Neutrophil (primary cell): ENCODE measurements around the gene CEP120.
"Not testable (repeated sequence)": the region's sequence is repeated elsewhere in the genome, so short reads cannot be mapped to it uniquely, and the experiment has no call there.

ENCODE experiments used
- H3K27ac ChIP-seq: fragments of 200-600 bp; sonication (generic); 2 replicates; pipeline ENCODE4 v1.5.1; 2016; ENCODE audit warnings: mild to moderate bottlenecking, moderate library complexity
- H3K27me3 ChIP-seq: fragments of 200-600 bp; sonication (generic); 2 replicates; pipeline ENCODE4 v1.6.0; 2016; ENCODE audit warnings: mild to moderate bottlenecking
- H3K36me3 ChIP-seq: fragments of 200-600 bp; sonication (generic); 2 replicates; pipeline ENCODE4 v1.5.1; 2017
- H3K4me1 ChIP-seq, 2 experiments: fragments of 200-600 bp in 1 of 2; sonication (generic) in 1 of 2; 1 replicate in 1 of 2; 2 replicates in 1 of 2; pipeline versions ENCODE4 v1.5.1 to v1.6.1; 2013 to 2016; ENCODE audit warnings: low read depth in 1 of 2, low read length in 1 of 2, mild to moderate bottlenecking in 1 of 2, moderate library complexity in 1 of 2; ENCODE audit not compliant: control insufficient read depth in 1 of 2, insufficient read depth in 1 of 2
- H3K4me3 ChIP-seq, 2 experiments: fragments of 200-600 bp in 1 of 2; sonication (generic) in 1 of 2; 1 replicate in 1 of 2; 2 replicates in 1 of 2; pipeline ENCODE4 v1.5.1; 2013 to 2016; ENCODE audit warnings: low read depth in 1 of 2, low read length in 1 of 2, mild to moderate bottlenecking in 1 of 2, moderate library complexity in 1 of 2
- H3K9me3 ChIP-seq: fragments of 200-600 bp; sonication (generic); 2 replicates; pipeline ENCODE4 v1.5.1; 2016
- TF ChIP-seq, protein P1 (sequence below): fragments of 200-600 bp; sonication (generic); IDR thresholded peaks from 2 replicates; pipeline ENCODE4 v1.5.1; 2016; ENCODE audit warnings: antibody characterized with exemption

The CEP120 gene

DNA sequence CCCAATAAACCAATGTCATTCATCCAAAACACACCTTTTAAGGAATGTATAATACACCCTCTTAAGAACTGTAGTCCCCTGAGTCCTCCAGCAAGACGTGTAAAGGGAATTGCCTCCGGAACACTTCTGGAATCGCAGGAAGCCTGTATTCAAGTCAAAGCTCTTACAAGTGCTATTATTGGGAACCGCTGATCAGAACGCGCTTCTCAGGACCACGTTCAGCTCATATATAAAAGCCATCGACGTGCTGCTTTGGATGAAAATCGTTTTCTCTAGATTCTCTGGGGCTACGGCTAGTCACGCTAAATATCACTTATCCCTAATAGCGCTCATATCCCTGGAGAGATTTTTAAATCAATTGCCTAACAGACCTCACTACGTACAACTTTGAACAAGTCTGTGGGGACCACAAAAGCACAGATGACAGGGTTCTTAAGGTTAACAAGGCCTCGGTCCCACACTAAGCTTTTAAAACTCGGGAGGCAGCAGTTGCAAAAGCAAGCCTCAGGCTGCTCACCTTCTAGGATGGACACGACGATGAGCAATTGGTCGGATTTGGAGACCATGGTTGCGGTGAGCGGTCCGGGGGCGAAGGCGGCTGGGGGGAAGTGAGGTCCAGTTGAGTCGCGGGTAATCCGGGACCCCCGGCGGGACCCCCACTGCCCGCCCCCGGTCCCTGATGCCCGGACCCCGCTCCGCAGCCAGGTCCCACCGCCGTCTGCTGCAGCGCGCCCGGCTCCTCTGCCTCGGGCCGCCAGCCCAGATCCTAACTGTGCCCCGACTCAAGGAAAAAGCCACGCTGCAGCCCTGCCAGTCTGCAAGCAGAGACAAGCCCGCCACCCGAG, 548 bp downstream of the CEP120 start:
- H3K4me3 ChIP-seq = peak overlapping the region; percentile 83 to 98
- H3K4me1 ChIP-seq = peaks cover 42 to 47% of the 10 kb centered on the region in 2 experiments

DNA sequence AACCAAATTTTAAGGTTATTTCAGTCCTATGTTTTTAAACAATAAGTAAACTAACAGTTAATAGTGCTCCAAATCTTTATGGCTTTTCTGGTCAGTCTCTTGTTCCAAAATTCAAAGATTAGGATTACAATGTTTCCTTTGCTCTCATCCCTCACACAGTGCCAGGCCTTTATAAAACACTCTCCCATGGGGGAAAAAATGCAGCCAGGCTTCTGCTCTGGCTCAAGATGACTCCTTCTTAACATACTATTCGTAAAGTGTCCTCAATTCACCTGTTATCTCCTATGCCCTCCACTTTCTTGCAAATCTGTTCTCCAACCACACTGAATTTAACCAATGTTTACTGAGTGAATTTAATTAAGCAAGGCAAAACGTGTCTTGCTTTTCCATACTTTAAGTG, 1.4 kb downstream of the CEP120 start:
- TF ChIP-seq, protein P1, sequence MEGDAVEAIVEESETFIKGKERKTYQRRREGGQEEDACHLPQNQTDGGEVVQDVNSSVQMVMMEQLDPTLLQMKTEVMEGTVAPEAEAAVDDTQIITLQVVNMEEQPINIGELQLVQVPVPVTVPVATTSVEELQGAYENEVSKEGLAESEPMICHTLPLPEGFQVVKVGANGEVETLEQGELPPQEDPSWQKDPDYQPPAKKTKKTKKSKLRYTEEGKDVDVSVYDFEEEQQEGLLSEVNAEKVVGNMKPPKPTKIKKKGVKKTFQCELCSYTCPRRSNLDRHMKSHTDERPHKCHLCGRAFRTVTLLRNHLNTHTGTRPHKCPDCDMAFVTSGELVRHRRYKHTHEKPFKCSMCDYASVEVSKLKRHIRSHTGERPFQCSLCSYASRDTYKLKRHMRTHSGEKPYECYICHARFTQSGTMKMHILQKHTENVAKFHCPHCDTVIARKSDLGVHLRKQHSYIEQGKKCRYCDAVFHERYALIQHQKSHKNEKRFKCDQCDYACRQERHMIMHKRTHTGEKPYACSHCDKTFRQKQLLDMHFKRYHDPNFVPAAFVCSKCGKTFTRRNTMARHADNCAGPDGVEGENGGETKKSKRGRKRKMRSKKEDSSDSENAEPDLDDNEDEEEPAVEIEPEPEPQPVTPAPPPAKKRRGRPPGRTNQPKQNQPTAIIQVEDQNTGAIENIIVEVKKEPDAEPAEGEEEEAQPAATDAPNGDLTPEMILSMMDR = no peak
- H3K4me1 ChIP-seq = peaks cover 42 to 47% of the 10 kb centered on the region in 2 experiments
- H3K36me3 ChIP-seq = peaks cover 10% of the 10 kb centered on the region
- no peaks in the 10 kb centered on the region for H3K9me3 ChIP-seq
- H3K27me3 ChIP-seq = no peaks in the 10 kb centered on the region
- no peak overlapping the region for H3K27ac ChIP-seq
- H3K4me3 ChIP-seq = peak overlapping the region; percentile 83 to 98

More for the DNA sequence above, 548 bp downstream of the CEP120 start:
- H3K27ac ChIP-seq = peak overlapping the region; percentile 86
- TF ChIP-seq, protein P1 = no peak
- H3K27me3 ChIP-seq = no peaks in the 10 kb centered on the region
- no peaks in the 10 kb centered on the region for H3K9me3 ChIP-seq
- peaks cover 6% of the 10 kb centered on the region for H3K36me3 ChIP-seq

DNA sequence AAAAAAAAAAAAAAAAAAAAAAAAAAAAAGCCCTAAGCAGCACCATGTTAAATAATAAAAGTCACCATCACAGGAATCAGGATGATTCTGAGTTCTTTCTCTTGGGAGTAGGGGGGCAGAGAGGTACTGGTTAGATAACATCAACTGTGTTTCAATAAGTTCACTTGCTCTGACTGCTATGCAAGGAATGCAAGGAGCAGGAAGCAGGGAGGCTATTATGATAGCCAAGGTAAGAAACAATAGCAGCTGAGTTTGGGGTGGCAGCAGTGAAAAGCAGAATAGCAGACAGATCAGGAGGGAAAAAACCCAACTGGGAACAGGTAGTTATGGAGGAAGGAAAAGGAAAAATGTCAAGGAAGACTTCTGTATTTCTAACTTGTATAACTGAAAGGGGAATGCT, 8.2 kb downstream of the CEP120 start:
- no peaks in the 10 kb centered on the region for H3K27me3 ChIP-seq
- H3K4me3 ChIP-seq = no peak overlapping the region
- H3K27ac ChIP-seq = no peak overlapping the region
- peaks cover 57% of the 10 kb centered on the region for H3K36me3 ChIP-seq
- TF ChIP-seq, protein P1 = no peak
- no peaks in the 10 kb centered on the region for H3K4me1 ChIP-seq
- H3K9me3 ChIP-seq = no peaks in the 10 kb centered on the region

DNA sequence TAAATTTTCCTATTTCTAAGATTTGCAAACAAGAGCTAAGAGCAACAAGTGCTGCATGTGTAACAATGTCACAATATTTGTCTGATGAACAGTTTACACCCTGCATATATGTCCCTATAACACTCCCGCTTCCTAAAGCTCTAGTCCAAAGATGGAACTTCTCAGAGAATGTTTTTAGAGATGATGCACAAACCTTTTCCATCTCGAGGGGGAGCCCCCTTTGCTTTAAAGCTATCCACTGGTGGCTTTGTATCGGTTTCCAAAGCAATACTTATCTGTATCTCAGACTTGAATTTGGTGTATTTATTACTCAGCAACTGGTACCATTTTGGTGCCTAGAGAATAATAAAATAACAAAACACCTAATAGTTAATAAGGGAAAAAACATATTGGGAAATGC, 11.0 kb downstream of the CEP120 start:
- Histone ChIP-seq H3K4me1 (no peaks in the 10 kb centered on the region), H3K36me3 (peaks cover 50% of the 10 kb centered on the region), H3K27ac (no peak overlapping the region), H3K4me3 (no peak overlapping the region), H3K9me3 (no peaks in the 10 kb centered on the region), H3K27me3 (no peaks in the 10 kb centered on the region)
- TF ChIP-seq, protein P1 = no peak

DNA sequence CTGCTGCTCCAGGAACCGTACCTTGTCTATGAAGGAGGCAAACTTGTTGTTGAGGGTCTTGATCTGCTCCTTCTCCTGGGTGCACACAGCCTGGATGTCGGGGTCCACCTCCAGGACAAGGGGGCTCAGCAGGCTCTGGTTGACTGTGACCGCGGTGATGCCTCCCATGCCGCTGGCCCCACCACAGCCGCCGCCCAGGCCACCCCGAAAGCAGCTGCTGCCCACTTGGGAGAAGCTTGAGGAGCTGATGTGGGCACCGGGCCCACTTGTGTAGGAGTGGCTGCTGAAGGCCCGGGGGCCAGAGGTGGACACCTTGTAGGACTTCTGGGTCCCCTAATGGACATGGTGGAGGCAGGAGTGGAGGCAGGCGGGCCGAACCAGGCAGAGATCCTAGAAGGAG, 21.2 kb downstream of the CEP120 start:
- H3K36me3 ChIP-seq = peaks cover 57% of the 10 kb centered on the region
- not testable (repeated sequence) for H3K4me3 ChIP-seq, H3K4me1 ChIP-seq, H3K9me3 ChIP-seq, H3K27ac ChIP-seq, H3K27me3 ChIP-seq

DNA sequence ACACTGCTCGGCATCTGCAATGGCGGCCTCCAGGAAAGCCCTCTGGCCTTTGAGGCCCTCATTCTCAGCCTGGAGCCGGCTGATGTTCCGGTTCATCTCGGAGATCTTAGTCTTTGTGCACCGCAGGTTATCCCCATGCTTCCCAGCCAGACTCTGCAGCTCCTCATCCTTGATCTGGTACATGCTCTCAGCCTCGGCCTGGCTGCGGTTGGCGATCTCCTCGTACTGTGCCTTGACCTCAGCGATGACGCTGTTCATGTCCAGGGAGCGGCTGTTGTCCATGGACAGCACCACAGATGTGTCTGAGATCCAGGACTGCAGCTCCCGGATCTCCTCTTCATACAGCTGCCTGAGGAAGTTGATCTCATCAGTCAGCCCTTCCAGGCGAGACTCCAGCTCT, 21.9 kb downstream of the CEP120 start:
- no peaks in the 10 kb centered on the region for H3K4me1 ChIP-seq
- no peaks in the 10 kb centered on the region for H3K27me3 ChIP-seq
- H3K36me3 ChIP-seq = peaks cover 64% of the 10 kb centered on the region
- H3K27ac ChIP-seq = no peak overlapping the region
- TF ChIP-seq, protein P1 = no peak
- no peak overlapping the region for H3K4me3 ChIP-seq
- H3K9me3 ChIP-seq = no peaks in the 10 kb centered on the region

DNA sequence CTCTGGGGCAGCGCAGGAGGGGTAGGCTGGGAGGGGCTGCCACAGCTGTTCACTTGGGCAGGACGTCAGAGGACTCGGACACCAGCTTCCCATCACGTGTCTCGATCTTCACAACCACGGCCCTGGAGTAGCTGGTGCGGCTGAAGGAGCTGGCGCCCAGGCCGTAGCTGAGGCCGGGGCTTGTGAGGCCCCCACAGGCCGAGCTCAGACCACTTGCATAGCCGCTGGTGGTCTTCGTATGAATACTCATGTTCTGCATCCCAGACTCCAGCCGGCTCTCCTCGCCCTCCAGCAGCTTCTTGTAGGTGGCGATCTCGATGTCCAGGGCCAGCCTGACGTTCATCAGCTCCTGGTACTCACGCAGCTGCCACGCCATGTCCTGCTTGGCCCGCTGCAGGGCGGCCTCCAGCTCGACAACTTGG, 22.3 kb downstream of the CEP120 start:
- not testable (repeated sequence) for H3K9me3 ChIP-seq, H3K4me1 ChIP-seq, H3K4me3 ChIP-seq, H3K27me3 ChIP-seq, H3K27ac ChIP-seq
- peaks cover 68% of the 10 kb centered on the region for H3K36me3 ChIP-seq
